CD4-positive, alpha-beta T cell treated with Interleukin-21 for 1 hour (primary cell): ENCODE data around the gene PEX10.
"Not testable (repeated sequence)": the region's sequence is repeated elsewhere in the genome, so short reads cannot be mapped to it uniquely, and the experiment has no call there.

Experiments used
- DNase-seq: peaks from one replicate; pipeline ENCODE4 v3.0.0-alpha.2; 2020

Gene PEX10

DNA sequence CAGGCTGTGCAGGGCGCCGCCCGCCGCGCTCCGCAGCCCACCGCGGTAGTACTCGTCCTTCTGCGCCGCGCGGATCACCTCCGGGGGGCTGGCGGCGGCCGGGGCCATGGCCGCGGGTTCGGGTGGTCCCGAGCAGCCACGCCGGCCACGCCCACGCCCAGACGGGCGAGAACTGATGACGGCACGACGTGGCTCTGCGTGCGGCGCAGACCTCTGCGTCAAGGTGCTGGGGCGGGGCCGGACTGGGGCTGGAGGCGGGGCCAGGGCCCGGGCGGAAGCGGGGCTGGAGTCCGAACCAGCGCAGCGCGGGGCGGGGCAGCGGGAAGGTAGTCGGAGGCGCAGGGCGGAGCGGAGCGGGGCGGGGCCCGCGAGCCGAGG, at the start of gene PEX10:
PEX10 (minus strand) TSS at position 170 of the 378 bp plus-strand sequence; CDS start at position 108, 62 bp downstream.
- DNase-seq, result peak; percentile 98

DNA sequence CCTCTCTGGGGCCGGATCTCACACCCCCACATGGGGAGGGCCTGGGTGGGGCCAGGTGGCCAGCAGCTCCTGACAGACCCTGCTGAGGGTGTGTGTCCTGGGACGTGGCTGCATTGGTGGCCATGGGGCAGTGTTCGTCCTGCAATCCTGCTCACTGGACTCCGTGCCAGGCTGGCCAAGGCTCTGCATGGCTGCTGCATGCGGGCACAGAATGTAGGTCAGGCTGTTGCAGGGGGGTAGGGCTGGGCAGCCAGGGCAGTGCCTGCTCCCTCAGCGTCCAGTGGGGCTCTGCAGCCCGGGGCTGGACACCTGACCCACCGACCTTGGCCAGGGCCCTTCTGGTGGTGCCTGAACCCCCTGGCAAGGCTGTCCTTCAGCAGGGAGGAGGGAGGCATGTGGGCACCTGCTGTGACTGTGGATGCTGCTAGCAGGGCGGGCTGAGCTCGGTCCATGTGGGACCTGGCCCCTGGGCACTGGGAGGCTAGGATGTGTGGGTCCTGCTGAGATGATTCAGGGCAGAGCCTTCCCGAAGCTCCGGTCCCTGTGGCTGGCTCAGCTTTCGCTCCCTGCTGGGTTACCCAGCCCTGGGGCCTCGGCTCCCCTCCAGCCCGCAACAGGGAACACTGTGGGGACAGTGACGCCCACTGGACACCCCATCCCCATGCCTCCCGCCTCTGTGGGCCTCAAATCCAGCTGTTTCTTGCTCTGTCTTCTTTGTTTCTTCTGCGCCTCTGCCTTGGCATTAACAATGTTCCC, 48.8 kb upstream of the PEX10 start:
- DNase-seq, result no peak

DNA sequence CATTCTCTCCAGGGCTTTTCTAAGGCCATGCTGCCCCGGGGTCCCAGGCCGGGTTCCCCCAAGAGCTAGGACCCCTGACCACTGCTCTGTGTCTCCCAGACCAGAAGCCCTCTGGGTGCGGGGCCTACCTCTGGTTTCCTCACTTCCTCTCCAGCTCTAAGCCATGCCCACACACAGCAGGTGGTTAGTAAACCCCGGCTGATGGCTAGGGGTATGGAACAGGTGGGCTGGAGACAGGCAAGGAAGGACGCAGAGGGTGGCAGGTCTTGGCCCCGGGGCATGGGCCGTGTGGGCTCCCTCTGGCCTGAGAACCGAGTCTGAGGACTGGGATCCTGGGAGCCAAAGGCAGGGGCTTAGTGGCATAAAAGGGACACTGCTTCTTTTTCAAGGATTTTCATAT, 47.8 kb upstream of the PEX10 start:
- DNase-seq, result no peak

DNA sequence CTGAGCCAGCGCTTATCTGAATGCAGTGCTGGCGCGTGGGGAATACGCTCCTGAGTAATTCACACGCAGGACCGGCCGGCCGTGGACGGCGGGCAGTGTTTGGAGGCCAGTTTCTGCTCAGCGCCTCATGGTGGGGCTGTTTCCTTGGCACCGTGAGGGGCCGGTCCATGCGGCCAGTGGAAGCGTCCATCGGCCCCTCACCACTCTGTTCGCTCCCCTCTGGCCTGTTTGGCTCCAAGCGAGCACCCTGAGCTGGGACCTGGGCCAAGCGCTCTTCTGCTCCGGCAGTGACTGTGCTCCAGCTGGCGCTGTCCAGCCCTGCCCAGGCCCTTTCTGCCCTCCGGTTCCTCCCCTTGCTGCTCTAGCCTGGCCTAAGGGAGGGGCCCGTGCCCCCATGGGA, 47.4 kb upstream of the PEX10 start:
- no peak for DNase-seq

DNA sequence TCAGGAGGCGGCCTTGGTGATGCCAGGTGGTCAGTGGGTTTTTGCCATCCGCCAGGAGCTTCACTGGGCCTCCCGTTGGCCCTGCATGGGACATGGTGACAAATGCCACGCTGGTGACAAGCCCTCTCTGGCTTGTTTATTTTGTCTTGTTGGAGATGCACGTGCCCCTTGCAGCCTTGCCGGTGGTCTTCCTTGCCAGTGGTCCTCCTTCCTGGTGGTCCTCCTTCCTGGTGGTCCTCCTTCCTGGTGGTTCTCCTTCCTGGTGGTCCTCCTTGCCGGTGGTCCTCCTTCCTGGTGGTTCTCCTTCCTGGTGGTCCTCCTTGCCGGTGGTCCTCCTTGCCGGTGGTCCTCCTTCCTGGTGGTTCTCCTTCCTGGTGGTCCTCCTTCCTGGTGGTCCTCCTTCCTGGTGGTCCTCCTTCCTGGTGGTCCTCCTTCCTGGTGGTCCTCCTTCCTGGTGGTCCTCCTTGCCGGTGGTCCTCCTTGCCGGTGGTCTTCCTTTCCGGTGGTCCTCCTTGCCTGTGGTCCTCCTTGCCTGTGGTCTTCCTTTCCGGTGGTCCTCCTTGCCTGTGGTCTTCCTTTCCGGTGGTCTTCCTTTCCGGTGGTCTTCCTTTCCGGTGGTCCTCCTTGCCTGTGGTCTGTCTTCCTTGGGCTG, 46.9 kb upstream of the PEX10 start:
- DNase-seq, result not testable (repeated sequence)

DNA sequence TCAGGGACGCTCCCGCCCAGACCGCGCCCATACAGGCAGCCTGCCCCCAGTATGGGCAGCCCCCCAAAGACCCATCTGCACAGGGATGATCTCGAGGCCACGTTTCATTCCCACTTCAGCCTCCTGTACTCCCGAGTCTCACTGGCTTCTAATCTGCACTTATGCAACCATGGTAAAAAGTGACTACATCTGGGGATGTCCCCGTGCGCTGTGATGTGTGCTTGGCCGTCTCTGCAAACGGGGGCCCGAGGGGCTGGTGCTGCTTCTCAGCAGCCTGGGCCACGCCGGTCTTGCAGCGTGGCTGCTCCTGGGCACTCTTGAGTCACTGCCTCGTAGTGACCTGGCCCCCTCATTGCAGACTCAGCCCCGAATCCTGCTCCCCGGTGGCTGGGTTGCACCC, 46.3 kb upstream of the PEX10 start:
- no peak for DNase-seq

DNA sequence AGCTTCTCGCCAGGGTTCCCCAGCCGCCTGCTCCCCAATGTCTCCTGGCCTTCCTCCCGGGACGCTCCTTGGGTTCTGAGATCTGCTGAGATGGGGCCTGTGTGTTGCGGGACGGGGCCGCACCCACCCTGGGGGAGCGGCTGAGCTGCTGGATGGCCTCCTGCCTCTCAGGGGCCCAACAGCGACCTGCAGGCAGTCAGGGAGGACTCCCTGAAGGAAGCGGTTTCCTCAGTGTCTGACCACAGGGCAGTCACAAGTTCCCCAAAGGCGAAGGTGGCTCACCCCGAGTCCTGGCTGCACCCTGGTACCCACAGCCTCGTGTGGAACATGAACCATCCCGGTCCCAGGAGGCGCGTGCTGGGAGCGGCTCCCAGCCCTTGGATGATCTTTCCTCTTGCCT, 45.1 kb upstream of the PEX10 start:
- no peak for DNase-seq

DNA sequence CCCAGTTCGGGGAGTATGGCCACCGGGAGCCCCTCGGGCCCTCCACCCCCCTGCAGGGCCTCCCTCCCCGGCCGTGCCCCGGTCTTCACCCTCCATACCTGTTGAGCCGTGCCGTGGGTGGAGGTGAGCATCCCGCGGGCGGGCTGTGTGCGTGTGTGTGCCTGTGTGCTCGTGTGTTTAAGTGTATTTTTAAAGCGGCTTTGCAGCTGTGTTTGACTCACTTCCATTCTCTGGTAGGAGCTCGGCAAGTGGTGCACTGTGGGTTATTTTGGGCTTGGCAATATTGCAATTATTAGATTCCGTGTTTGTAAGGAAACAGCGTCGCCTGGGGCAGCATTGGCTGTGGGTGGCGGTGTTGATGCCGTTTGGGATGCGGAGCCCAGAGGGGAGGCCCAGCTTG, 43.4 kb upstream of the PEX10 start:
- DNase-seq, result no peak

DNA sequence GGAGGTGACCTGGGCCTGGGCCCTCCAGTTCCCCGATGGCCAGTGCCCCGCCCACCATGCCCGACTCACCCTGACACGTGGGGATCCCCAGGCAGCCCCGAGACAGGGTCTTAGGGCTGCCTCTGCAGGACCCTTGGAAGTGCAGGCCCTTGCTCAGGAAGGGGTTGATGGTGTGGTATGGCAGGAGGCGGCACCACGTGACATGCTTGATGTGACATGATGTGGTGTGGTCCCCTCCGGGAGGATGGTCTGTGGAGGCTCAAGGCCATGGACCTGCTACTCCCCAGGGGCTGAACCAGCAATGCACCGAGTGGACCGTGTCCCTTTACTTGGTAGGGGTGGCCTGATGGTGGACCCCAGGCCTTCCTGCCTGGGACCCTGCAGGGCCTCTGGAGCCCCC, 41.9 kb upstream of the PEX10 start:
- DNase-seq, result no peak

DNA sequence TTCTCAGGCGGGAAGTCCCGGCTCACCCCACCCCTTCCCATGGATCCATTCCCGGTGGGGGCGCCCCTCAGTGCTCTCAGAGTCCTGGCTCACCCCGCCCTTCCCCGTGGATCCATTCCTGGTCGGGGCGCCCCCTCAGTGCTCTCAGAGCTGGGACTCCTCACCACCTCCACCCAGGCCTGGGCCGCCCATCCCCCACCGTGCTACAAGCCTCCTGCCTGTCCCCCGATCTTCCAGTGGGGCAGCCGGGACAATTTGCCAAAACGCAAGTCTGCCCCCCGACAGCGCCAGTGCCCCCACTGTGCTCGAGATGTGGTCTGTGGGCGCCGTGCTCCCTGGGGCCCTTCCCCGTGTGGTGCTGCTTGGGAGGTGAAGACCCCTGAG, 40.6 kb upstream of the PEX10 start:
- DNase-seq, result no peak

DNA sequence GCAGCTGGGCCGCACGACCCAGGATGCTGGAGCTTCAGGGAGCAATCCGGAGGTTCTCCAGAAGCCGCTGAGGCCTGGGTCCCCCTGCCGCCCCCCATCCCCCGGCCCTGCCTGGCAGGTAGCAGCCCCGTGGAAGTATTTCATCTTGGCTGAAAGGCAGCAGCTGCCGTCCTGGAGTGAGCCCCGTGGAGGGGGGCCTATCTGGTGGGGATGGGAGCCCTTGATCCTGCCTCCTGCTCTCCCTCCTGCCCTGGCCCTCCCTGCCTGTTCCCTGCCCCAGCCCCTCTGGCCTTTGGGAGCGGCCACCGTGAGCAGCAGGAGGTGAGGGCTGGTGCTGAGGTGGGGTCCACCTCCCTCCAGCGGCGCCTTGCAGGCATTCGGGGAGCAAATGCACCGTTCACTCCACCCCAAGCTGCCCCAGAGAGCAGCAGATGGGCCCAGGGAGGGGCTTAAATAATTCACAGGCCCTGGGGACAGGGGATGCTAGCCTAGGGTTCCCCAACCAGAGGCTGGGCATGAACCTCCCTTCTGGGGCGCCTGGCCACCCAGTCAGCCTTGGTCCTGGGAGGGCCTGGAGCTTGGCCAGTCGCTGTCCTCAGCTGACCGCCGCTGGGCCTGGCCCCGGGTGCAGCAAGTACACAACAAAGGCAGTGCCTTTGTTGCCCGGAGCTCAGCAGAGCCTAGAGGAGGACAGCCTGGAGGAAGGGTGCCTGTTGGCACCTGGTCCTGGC, 40.0 kb upstream of the PEX10 start:
- DNase-seq, result no peak

DNA sequence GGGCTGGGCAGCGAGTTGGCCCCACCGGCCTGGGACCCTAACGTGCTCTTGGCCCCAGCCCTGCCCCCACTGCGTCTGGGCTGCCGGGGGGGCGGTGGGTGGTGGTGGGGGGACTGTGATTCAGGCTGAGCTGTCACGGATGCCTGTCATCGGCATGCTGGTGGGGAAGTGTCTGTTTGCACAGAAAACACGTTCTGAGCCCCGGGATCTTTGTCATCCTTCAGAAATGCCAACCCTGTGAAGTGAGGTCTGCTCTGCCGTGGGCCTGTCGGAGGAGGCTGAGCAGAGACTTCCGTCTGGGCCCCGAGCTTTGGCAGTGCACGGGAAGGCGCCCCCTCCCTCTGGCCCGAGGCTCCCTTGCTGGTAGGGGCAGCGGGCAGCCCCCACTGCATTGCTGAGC, 39.4 kb upstream of the PEX10 start:
- DNase-seq, result no peak

DNA sequence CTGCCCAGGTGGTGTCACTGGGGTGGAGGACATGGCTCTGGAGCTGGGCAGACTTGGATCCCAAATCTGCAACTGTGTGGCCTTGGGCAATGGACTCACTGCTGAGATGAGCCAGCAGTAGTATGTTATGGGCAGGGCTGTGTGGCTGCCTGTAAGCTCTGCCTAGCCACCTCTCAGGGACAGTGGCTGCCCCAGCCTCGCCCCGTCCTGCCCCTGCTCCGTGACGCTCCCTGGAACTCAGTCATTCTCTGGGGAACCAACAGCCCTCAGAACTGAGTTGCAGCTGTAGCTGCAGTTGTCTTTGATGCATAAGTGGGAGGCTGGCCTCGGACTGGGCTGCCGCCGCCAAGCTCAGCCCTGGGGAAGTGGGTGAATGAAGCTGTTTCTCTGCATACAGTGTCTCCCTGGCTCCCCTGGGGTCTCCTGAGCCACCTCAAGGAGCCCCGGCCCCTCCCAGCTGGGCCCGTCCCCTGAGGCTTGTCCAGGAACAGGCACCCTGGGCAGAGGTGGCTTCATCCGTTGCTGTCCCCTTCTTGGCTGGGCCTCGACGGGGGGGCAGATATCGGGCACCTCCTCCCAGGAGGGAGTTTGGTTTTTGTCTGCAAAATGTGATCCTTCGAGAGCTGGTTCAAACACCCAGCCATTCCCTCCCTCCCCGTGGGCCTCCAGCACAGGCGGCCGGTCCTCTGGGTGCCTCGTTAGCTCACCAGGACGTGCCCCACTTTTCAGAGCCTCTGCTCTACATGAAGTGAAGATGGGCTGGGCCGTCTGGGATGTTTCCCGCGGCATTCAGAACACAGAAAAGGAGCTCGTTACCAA, 37.5 kb upstream of the PEX10 start:
- no peak for DNase-seq

DNA sequence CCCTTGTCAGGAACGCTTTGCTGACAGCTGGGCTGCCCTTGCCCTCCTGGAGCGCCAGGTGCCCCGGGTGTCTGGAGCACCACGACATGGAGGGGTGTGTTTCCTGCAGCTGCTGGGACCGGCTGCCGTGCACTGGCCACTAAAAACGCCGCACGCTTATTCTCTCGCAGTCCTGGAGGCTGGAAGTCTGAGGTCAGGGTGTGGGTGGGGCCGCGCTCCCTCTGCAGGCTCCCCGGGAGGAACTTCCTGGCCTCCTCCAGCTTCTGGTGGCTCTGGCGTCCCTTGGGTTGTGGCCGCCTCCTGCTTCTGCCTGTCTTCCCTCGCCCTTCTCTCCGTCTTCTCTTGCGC, 35.7 kb upstream of the PEX10 start:
- no peak for DNase-seq

DNA sequence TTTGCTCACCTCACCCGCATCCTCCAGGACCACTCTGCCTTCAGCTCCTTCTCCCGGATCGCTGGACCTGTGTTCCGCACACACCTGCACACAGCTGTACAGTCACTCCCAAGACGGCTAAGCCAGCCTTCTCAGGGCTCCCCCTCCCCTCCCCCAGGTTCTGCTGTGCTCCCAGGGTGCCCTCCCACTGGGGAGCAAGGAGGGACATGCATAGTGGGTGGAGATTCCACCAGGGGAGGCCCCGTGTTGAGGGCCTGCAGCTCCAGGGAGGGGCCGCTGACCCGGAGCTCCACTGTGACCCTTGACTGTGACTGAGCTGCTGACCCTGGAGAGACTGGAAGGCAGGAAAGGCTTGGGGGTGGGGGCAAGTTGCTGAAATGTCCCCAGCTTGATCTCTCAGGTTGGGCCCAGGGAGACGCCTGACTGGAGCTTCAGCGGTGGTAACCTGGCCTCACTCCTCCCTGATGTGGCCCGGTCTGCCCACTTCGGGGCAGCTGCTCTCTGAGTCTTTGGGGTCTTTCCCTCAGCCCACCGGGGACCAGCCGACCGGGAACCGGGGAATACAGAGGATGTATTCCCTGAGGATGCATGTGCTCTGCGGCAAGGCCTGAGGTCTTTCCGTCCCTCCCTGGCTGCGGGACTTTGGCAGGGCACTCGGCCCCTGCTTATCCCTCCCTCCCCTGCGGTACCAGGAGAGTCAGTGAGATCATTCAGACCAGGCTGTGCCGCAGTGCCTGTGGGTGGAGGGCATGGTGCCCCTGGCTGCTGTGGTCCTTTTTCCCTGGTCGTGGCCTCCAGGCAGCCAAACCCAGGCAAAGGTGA, 35.1 kb upstream of the PEX10 start:
- no peak for DNase-seq

DNA sequence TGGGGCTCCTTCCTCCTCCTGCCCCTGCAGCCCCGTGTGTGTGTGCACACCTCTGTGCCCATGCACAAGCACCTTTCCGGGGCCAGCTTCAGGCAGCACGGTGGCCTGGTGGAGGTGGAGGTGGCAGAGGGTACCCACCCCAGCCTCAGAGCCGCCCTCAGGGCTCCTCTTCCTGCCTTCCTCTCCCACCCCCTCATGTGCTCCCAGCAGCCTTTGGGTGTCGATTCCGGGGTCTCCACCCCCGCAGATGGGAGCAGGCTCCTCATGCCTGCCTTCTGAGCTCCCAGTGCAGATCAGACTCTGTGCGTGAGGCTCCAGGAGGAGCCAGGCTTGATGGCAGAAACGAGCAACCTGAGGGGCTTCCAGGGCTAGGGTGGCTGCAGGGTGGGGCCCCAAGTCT, 34.5 kb upstream of the PEX10 start:
- no peak for DNase-seq

DNA sequence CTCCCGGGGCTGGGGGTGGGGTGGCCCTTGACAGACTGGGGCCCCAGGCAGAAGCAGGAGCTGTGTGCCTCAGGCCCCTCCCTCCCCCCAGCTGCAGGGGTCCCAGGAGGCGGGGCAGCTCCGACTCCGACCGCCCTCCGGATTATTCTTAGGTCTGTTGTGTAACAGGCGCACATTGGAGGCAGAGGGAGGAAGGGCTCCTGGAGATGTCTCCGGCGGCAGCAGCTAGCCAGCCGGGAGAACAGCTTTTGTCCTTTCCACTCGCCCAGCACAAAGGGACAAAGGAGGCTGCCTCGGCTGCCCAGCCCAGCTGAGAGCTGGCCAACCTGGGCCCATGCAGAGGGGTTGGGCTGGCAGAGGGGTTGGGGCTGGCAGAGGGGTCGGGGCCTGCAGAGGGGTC, 34.0 kb upstream of the PEX10 start:
- DNase-seq, result no peak

DNA sequence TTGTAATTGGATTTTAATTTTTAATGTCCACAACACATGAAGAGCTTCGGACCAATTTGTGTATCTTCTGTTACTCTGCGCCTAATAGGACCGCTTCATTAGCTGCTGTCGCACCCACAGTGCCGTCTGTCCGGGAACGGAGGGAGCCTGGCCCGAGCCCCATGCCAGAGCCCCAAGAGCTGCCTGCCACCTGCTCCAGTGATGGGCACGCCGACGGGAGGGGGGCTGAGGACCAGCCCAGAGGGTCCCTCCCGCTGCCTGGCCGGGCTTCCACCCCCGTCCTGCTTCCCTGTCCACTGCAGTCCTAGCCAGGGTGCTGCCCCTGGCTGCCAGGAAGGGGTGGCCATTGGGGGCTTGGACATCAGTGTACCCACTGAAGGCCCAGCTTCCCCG, 33.5 kb upstream of the PEX10 start:
- no peak for DNase-seq

DNA sequence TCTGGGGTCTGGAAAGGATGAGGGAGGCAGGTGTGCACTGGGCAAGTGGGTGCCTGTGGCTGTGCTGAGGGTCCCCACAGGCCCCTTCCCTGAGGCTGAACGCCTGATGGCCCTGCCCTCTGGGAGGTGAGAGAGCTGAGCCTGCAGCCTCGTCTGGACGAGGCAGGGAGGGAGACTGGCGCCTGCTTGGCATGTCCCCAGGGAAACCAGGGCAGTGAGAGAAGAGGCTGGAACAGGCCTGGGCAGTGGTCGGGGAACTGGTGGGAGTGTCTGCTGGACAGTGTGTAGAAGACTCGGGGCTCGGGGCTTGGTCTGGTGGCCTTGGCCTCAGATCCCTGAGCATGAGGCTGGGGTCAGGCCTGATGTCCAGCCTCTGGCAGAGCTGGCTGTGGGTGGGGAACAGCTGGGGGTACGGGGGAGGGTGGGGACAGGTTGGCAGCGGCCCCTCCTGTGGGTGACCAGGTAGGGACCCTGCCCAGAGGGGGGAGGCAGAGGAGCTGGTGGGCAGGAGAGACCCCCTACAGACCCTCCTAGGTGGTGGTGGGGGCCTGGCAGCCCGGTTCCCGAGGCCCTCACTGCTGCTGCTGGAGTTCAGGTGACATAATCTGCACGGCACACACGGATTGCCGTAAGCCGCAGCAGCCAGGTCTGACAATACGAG, 32.9 kb upstream of the PEX10 start:
- no peak for DNase-seq

DNA sequence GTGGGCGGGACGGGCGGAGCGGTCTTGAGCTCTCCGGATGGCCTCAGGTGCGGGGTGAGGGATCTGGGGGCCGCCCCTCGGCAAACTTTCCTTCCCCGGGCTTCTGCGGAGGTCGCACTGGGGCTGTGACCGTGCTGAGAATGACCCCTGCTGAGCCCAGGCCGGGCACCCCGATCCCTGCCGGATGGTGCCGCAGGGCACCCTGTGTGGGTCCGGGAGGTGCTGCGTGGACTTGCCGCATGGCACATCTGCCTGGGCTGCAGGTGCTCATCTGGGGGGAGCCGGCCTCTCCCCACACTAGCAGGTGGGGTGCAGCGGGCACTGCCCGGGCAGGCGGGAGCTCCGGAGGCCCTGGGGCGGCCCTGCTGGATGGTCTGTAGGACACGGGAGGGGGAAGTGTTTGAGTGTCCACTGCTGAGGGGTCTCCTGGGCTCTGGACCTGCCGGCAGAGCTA, 31.8 kb upstream of the PEX10 start:
- no peak for DNase-seq

DNA sequence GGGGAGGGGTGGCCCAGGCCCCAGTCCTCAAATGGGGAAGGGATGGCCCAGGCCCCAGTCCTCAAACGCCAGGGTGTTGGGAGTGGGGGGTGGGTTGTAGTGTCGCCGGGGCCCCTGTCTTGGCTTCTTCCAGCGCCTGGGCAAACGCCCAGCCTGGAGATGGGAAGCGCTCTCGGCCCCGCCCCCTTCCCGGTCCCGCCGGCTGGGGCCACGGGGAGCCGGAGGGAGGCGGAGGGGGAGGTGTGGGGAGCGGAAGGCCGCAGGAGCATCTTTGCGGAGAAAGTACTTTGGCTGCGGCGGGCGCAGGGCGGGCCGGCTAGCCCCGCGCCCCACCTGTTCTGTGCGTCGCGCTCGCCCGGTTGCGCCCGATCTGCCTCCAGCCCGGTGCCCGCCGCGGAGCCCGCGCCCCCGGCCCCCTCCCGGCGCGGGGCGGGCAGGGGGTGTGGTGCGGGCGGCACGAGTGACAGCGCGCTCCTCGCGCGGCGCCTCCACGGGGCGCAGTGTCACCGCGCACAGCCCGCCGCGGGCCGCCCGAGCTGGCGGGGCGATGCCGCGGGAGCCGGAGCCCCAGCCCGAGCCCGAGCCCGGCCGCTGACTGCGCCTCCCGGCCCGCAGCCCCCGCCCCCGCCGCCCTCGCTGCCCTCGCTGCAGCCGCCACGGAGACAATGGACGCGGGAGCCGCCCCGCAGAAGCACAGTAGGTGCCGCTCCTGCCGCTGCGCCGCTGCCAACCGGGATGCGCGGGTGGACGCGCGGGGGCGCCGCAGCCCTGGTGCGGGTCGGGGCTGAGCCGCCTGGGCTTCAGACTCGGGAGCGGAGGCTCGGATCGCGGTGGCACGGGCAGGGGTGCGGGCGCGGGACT, 31.1 kb upstream of the PEX10 start:
- DNase-seq, result peak; percentile 25
